GM04503 (cell line): ENCODE measurements around the gene RBM19.

Experiments
- DNase-seq: peaks from one replicate; pipeline ENCODE4 v3.0.0-alpha.2; 2012; ENCODE audit warnings: low read depth

RBM19 gene

GRCh38 chr12:113990250-113991223, 24.4 kb upstream of the RBM19 start:
- DNase-seq = no peak

DNA sequence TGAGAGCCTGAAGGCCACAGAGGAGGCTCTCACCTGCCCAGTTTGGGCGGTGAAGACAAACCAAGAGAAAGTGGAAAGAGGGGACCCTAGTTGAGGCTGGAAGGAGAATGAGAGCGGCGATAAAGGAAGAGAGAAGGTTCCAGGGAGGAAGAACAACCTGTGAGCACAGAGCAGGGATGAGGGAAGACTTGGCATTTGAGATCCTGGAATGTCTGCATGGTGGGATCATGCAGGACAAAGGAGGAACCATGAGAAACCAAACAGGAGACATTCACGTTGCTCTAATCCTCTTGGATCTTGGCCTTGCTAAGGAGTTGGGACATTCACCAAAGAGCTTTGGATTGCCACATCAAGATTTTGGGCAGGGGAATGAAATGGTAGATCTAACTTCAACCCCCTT, 22.9 kb upstream of the RBM19 start:
- no peak for DNase-seq

DNA sequence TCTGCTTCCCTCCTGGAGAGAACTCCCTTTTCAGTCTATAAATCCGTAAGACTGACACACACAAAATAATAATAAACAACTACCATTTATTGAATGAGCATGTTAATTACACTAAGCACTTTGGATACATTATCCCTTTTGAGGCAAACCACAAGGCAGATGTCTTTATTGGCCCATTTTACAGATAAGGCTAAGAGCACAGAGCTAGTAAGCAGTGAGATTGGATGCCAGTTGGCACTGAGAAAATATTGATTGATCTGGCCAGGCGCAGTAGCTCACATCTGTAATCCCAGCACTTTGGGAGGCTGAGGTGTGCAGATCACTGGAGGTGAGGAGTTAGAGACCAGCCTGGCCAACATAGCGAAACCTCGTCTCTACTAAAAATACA, 21.9 kb upstream of the RBM19 start:
- DNase-seq = no peak

DNA sequence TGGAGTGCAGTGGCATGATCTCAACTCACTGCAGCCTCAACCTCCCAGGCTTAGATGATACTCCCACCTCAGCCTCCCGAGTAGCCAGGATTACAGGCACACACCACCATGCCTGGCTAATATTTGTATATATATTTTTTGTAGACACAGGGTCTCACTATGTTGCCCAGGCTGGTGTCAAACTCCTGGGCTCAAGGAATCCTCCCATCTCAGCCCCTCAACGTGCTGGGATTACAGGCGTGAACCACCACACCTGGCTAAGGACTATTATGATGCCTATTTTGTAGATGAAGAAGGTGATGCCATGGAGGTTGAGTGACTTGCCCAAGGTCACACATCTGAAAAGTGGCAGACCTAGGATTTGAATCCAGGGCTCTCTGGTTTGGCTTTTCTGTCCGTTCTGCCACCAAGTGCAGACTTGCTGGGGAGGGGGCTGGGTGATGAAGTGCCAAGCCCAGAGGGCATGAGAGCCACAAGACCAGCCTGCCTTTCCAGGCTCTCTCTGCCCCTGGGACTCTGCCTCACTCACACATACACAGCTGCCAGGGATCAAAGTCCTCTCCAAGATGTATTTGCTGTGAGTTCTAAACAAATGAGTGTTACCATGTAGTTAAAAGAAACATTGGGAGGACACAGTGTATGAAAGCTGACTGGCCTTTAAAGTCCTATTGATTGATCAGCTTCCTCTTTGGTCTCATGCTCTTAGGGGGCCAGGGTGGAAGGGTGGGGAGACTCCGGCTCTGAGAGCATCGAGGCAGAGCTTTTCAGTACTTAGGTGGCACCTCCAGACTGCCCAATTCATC, 21.3 kb upstream of the RBM19 start:
- no peak for DNase-seq

DNA sequence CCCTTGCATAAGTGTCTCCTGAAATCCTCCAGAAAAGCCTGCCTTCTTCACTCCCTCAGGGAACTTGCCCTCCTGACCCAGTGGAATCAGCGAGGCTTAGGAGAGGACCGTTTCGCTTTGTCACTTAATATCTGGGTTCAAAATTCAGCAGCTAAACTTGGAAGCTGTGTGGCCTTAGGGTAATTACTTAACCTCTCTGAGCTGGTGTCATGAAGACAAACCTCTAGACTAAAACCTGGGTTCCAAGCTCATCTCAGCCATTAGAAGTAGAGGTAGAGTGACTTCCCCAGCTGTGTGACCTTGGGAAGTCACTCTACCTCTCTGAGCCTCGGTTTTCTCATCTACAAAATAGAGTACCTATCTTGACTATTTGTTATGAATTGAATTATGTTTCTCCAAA, 18.3 kb upstream of the RBM19 start:
- no peak for DNase-seq

GRCh38 chr12:113983777-113984448, 17.8 kb upstream of the RBM19 start:
- no peak for DNase-seq

- no peak for DNase-seq
Observed at GRCh38 chr12:113983265-113983664, 17.1 kb upstream of the RBM19 start.

GRCh38 chr12:113981876-113982275, 15.8 kb upstream of the RBM19 start:
- DNase-seq = no peak

DNA sequence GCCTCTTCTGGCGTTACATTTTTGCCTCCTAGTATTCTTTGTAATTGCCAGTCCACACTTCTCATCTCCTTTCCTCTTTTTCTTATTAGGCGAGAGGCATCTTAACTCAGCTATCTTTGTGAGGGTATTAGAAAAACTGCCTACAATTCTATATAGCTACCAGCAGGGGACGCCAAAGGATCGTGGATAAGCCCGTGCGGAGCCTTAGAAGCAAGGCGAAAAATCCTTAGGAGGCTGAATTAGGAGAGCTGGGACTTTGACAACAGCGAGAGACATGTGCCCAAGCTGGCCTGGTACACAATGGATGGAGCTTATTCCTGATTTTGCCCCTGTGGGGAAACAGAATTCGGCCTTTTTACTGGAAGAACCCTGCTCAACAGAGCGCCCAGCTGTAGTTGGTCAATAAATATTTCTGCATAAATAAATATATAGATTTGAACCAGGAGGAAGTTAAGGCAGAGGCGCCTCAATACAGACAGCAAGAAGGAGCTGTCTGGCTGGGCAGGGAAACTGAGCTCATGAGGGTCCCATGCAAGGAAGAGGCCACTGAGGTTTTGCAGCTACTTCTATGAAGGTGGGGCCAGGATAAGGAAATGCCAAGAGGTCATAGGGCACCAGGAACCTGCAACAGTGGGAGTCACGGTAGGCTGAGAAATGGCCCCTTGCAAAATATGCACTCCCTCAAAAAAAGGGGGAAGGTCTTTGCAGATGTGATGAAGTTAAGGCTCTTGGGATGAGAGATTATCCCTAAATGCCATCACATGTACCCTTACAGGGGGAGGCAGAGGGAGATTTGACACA, 14.6 kb upstream of the RBM19 start:
- DNase-seq = no peak

GRCh38 chr12:113980054-113980453, 13.9 kb upstream of the RBM19 start:
- DNase-seq = no peak

DNA sequence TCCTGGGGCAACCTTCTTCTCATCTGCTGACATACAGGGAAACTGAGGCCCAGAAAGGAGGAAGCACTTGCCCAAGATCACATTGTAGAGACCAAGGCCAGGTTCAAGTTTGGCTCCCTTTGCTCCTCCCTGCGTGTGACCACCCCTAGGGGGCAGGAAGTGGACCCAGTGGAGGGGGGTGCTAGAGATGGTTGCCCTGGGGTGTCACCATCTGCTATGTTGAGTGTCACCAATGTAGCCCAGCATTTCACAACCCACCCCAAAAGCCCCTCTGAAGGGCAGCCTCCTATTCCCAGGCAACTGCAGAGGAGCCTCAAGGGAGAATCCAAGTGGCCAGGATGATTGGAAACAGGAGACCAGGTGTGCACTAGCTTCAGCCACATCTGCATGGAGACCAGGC, 12.0 kb upstream of the RBM19 start:
- no peak for DNase-seq

GRCh38 chr12:113974006-113974405, 7.9 kb upstream of the RBM19 start:
- DNase-seq = no peak

DNA sequence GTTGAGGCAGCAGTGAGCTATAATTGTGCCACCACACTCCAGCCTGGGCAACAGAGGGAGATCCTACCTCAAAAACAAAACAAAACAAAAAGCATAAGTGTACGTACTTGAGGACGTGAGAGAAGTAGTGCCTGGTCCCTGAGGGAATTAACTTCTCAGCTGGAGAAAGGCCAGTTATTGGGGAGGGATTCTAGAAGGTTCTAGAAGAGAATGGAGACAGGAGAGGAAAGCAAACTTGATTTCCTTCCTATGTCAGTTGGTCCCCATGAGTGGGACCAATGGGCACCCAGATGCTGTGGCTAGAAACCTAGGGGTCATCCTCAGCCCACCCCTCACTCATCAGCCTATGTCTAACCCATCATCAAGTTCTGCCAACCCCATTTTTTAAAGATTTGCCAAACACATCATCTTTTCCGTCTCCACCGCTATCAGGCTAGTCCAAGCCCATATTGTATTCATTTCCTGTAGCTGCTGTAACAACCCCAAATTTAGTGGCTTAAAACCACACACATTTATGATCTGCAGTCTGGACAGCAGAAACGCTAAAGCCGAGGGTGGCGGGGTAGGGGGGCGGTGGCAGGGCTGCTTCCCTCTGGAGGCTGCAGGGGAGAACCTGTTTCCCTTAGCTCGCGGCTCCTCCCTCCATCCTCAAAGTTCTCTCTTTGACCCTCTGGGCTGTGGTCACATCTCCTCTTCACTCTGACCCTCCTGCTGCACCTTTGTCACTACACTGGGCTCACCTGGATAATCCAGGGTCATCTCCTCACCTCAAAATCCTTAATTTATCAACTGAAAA, 7.2 kb upstream of the RBM19 start:
- DNase-seq = no peak

DNA sequence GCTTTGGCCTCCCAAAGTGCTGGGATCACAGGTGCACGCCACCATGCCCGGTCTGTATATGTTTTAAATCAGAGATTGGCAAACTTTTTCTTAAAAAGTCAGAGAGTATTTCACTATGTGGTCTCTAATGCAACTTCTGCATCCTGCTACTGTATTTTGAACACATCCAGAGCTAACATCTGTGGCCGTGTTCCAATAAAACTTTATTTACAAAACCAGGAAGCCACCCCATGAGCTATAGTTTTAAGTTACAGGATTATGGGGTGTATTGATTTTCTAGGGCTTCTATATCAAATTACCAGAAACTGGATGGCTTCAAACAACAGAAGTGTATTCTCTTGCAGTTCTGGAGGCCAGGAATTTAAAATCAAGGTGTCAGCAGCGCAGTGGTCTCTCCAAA, 5.3 kb upstream of the RBM19 start:
- DNase-seq = no peak

GRCh38 chr12:113970211-113970610, 4.1 kb upstream of the RBM19 start:
- DNase-seq = no peak

GRCh38 chr12:113967368-113967767, 1.2 kb upstream of the RBM19 start:
- no peak for DNase-seq

GRCh38 chr12:113962733-113963132, 3.4 kb downstream of the RBM19 start:
- no peak for DNase-seq

- no peak for DNase-seq
Observed at GRCh38 chr12:113961921-113962710, 4.0 kb downstream of the RBM19 start.

GRCh38 chr12:113960030-113960429, 6.1 kb downstream of the RBM19 start:
- no peak for DNase-seq

GRCh38 chr12:113959096-113959495, 7.0 kb downstream of the RBM19 start:
- DNase-seq = no peak
